ENCODE results near the gene CTNND1. TPM values are rescaled to one million over a fixed set of nuclear protein-coding genes. Genes with fewer than 3 reads are reported as not detected.

CTNND1 gene
- total RNA-seq, 1 experiment from 2014 or later, result 225 TPM

- DNase-seq, result no peak
- Mint-ChIP-seq H3K9me3 (ENCODE audit: unreplicated experiment) (no peaks in the 10 kb centered on the region), H3K27me3 (ENCODE audit: insufficient read depth, unreplicated experiment) (no peaks in the 10 kb centered on the region), H3K4me3 (ENCODE audit: unreplicated experiment) (peak overlapping the region; percentile 96), H3K27ac (ENCODE audit: unreplicated experiment) (peak overlapping the region; percentile 98), H3K36me3 (ENCODE audit: insufficient read depth, unreplicated experiment) (peaks cover 23% of the 10 kb centered on the region), H3K4me1 (ENCODE audit: low read depth, unreplicated experiment) (peaks cover 29% of the 10 kb centered on the region)
- peak overlapping the region; percentile 84 for H3K4me3 ChIP-seq (ENCODE audit: low read depth, low read length)
- POLR2A ChIA-PET, result interaction anchor here (0.5 to 6.8 kb wide), 9 partner anchors 11 to 69 kb away, joined by 3 to 118 read pairs (median 15); partner anchors contain the start of genes BTBD18 and SELENOH
- BruUV-seq (replicated peaks), result TSS peak; percentile 79
- no peaks in the 10 kb centered on the region for H3K36me3 ChIP-seq (ENCODE audit: control insufficient read depth, insufficient read depth, low read length)
- H3K9me3 ChIP-seq, result no peaks in the 10 kb centered on the region
- CTCF ChIA-PET, result interaction anchor here (0.6 to 4.0 kb wide), 6 partner anchors 11 to 38 kb away, joined by 4 to 79 read pairs (median 8); partner anchors contain the start of gene BTBD18
- H3K4me1 ChIP-seq, result peaks cover 28% of the 10 kb centered on the region
- TF ChIP-seq CTCF (IDR thresholded peaks at IDR 0.05; ENCODE audit: insufficient read depth in 1 of 2, low read depth in 1 of 2, low read length in 1 of 2, severe bottlenecking in 1 of 2, unreplicated experiment in 1 of 2), result no peak
- intact Hi-C loops (cut with micrococcal nuclease; ENCODE audit: unreplicated experiment), result no loop called here
- no peaks in the 10 kb centered on the region for H3K27me3 ChIP-seq (replicated peaks; ENCODE audit: control insufficient read depth, insufficient read depth, low read length)
These were observed 746 bp downstream of the CTNND1 start for GRCh38 chr11:57762235-57762861.

GRCh38 chr11:57763568-57763967 lies 2.0 kb downstream of the CTNND1 start:
- Mint-ChIP-seq H3K9me3 (ENCODE audit: unreplicated experiment) (no peaks in the 10 kb centered on the region), H3K27me3 (ENCODE audit: insufficient read depth, unreplicated experiment) (no peaks in the 10 kb centered on the region), H3K27ac (ENCODE audit: unreplicated experiment) (peak overlapping the region; percentile 98), H3K36me3 (ENCODE audit: insufficient read depth, unreplicated experiment) (peaks cover 23% of the 10 kb centered on the region), H3K4me3 (ENCODE audit: unreplicated experiment) (peak overlapping the region; percentile 96), H3K4me1 (ENCODE audit: low read depth, unreplicated experiment) (peaks cover 29% of the 10 kb centered on the region)
- H3K36me3 ChIP-seq (ENCODE audit: control insufficient read depth, insufficient read depth, low read length), result no peaks in the 10 kb centered on the region
- H3K27me3 ChIP-seq (replicated peaks; ENCODE audit: control insufficient read depth, insufficient read depth, low read length), result no peaks in the 10 kb centered on the region
- no peaks in the 10 kb centered on the region for H3K9me3 ChIP-seq
- POLR2A ChIA-PET, result interaction anchor here (0.5 to 6.8 kb wide), 4 partner anchors 15 to 36 kb away, joined by 5 to 118 read pairs (median 33); no protein-coding TSS in a partner anchor
- TSS peak; percentile 49 for BruUV-seq (replicated peaks)
- DNase-seq, result peak in 1 of 2 experiments; percentile 53
- H3K4me3 ChIP-seq (ENCODE audit: low read depth, low read length), result peak overlapping the region; percentile 84
- peak; percentile 35 to 49 for TF ChIP-seq CTCF (IDR thresholded peaks at IDR 0.05; ENCODE audit: insufficient read depth in 1 of 2, low read depth in 1 of 2, low read length in 1 of 2, severe bottlenecking in 1 of 2, unreplicated experiment in 1 of 2)
- H3K4me1 ChIP-seq, result peaks cover 31% of the 10 kb centered on the region
- CTCF ChIA-PET, result interaction anchor here (0.9 to 4.0 kb wide), 4 partner anchors 12 to 37 kb away, joined by 3 to 79 read pairs (median 8); partner anchors contain the start of gene BTBD18
- intact Hi-C loops (cut with micrococcal nuclease; ENCODE audit: unreplicated experiment), result no loop called here

GRCh38 chr11:57764021-57764420 lies 2.4 kb downstream of the CTNND1 start:
- CTCF ChIA-PET, result interaction anchor here (0.6 to 2.6 kb wide), 5 partner anchors 12 to 37 kb away, joined by 3 to 11 read pairs (median 4); partner anchors contain the start of gene BTBD18
- intact Hi-C loops (cut with micrococcal nuclease; ENCODE audit: unreplicated experiment), result no loop called here
- Mint-ChIP-seq H3K36me3 (ENCODE audit: insufficient read depth, unreplicated experiment) (peaks cover 23% of the 10 kb centered on the region), H3K4me3 (ENCODE audit: unreplicated experiment) (peak overlapping the region; percentile 96), H3K4me1 (ENCODE audit: low read depth, unreplicated experiment) (peaks cover 29% of the 10 kb centered on the region), H3K9me3 (ENCODE audit: unreplicated experiment) (no peaks in the 10 kb centered on the region), H3K27me3 (ENCODE audit: insufficient read depth, unreplicated experiment) (no peaks in the 10 kb centered on the region), H3K27ac (ENCODE audit: unreplicated experiment) (peak overlapping the region; percentile 98)
- H3K36me3 ChIP-seq (ENCODE audit: control insufficient read depth, insufficient read depth, low read length), result no peaks in the 10 kb centered on the region
- H3K4me1 ChIP-seq, result peaks cover 31% of the 10 kb centered on the region
- no peak for TF ChIP-seq CTCF (IDR thresholded peaks at IDR 0.05; ENCODE audit: insufficient read depth in 1 of 2, low read depth in 1 of 2, low read length in 1 of 2, severe bottlenecking in 1 of 2, unreplicated experiment in 1 of 2)
- no peak for DNase-seq
- H3K4me3 ChIP-seq (ENCODE audit: low read depth, low read length), result peak overlapping the region; percentile 84
- H3K9me3 ChIP-seq, result no peaks in the 10 kb centered on the region
- POLR2A ChIA-PET, result interaction anchor here (4.1 to 6.8 kb wide), 2 partner anchors 15 to 36 kb away, joined by 57 to 118 read pairs; no protein-coding TSS in a partner anchor
- H3K27me3 ChIP-seq (replicated peaks; ENCODE audit: control insufficient read depth, insufficient read depth, low read length), result no peaks in the 10 kb centered on the region
- BruUV-seq (replicated peaks), result no TSS peak
